ENCODE results near the gene FBXW8. TPM values are rescaled to one million over a fixed set of nuclear protein-coding genes. Genes with fewer than 3 reads are reported as not detected.
A peak's percentile ranks its signal among the peaks of the same experiment; 100 is the strongest.

The FBXW8 gene
- total RNA-seq, 1 donor from 2014 or later: 6.8 TPM

DNA sequence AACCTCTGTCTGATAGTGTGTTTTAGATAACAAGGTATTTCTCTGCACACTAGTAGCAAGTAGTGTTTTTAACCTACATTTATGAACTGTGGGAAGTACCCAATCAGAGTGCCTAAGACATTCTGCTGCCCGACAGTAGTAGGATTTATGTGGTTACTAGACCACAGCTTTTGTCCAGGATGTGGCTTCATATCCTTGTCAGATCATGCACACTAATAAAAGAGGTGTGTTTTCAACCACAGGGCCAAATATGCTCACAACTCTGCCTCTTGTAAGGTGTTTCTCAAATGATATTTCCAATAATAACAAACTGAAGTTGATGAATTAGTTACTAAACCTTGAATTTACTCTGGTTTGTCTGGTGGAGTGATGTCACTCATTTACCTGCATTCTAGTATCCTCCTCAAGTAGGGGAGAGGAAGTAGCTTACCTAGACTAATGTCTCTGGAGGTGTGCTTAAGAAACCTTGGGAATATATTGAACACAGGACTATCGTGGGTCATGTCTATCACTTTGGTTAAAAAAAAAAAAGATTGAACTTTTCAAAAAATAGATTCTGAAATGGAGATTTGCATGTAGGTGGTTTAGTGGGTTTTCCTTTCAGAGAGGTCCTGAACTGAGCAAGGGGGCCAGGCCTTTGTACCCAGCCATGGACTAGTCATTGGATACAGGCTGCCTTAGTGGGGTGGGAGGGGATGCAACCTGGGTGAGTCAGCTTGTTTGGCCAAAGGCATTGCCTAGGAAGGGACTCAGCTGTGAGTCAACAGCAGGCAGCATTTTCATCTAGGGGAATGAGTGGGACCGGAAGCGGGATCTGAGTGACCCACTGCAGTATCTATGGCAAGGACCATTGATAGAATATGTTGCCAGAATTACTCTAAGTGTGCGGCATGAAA, 14.1 kb downstream of the FBXW8 start:
- peak; percentile 18 to 72 for DNase-seq (ENCODE audit: low read depth in 2 of 2)

DNA sequence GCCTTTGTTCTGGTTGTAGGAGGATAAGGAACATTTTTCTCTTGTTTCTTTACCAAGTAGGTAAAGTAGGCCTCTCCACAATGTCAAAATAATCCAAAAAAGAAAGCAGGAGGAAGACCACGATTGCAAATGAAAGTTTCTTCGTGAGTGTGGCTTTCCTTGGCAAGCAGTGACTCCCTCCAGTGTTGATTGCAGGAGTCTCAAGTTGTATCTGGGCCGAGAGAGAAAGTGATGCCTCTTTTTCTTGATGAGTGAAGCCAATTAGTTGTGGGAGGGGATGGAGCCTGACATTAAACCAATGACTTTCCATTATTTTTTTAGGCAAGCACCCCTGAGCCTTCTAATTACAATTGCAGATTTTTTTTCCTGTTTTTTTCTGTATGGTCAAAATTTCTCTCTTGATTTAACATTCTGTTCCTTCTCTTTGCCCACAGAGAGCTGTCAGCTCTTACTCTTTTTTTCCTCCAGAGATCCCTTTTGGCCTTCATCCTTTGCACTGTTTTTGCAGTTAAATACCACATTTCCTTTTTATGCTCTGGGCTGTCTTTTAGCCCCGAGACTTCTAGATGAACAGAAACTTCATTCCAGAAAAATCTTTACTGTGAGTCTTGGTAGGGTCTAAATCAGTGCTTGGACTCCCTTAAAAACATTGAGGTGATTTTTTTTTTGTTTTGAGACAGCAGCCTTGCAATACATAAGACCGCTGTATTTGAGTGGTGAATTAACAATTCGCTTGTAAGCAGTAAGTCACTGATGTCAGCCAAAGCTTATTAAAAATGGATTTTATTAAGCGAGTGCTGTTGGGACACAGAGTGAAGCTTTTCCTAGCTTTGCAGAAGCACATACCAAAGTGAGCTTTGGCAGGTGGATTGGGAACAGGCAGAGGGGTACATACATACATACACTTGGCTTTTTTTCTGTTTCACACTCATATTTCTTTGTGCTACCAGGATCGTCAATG, 15.8 kb downstream of the FBXW8 start:
- DNase-seq (ENCODE audit: low read depth in 2 of 2): no peak

DNA sequence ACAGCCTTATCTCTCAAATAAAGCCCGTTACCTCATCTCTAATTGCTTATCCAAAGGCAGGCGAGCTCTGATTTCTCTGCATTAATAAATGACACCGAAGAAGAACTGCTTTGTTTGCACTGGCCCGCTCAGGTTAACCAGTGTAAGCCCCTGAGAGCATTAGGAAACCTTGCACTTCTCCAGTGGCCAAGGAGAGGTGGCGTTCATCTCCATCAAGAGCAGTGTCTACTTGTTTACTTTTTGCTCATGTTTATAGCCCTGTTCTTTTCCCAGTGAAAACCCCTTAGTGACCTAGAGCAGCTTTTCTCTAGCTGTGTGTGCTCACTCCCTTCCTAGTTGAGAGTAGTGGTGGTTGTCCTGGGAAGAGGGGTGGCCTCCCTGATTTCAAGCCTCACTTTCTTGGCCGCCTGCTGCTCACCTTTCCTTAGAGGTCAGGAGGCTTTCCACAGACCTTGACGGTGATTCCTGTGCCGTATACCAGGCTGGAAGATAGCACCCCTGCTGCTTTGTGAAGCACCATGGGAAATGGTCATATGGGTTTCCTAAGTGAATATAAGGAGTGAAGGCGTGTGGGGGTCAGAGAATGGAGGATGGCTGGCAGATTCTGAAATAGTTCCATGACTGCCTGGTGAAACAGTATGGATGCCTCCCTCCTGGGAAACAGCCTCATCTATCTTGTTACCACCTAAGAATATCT, 16.6 kb downstream of the FBXW8 start:
- no peak for DNase-seq (ENCODE audit: low read depth in 2 of 2)

GRCh38 chr12:116928504-116928903, 17.8 kb downstream of the FBXW8 start:
- DNase-seq (ENCODE audit: low read depth in 2 of 2): no peak

DNA sequence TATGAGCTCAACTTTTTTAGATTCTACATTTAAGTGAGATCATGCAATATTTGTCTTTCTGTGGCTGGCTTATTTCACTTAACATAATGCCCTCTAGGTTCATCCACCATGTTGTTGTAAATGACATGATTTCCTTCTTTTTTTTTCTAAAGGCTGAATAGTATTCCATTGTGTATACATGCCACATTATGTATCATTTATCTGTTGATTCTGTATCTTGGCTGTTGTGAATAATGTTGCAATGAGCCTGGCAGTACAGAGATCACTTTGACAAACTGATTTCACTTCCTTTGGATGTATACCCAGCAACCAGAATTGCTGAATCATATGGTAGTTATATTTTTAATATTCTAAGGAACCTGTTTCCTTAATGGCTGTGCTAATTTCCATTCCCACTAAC, 19.1 kb downstream of the FBXW8 start:
- no peak for DNase-seq (ENCODE audit: low read depth in 2 of 2)

- DNase-seq (ENCODE audit: low read depth in 2 of 2): no peak
Observed at GRCh38 chr12:116931665-116932064, 20.9 kb downstream of the FBXW8 start.

GRCh38 chr12:116933091-116933490, 22.3 kb downstream of the FBXW8 start:
- no peak for DNase-seq (ENCODE audit: low read depth in 2 of 2)

DNA sequence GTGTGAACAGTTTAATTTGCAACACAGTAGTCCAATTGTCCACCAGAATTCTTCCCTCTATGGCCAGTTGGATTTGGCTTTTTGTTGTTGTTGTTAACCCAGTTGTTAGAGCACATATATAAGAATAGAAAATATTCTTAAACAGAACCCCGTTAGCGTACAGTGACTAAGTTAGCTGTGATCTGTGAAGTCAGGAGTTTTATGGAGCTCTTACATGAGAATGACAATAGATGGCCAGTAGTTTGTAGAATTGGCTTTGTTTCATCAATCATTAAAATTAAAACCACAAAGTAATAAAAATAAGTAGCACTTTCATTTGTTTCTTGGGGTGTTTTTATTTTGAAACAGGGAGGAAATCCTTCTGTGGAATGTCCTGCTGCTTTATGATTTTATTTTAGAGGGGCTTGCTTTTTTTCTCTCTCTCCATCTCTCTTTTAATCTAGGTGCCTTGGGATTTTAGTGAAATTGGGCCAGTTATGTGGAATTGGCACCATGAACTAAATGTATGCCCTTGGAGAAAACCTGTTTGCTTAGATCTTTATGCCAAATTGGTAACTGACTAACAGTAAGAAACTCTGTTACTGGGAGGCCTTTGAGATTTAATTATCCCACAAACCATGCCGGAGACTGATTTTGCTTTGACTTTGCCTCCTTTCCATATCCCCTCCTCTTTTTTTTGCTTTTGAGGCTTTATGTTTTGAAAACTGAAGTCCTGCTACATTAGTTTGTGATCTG, 22.9 kb downstream of the FBXW8 start:
- no peak for DNase-seq (ENCODE audit: low read depth in 2 of 2)

- peak in 1 of 2 donors; percentile 32 for DNase-seq (ENCODE audit: low read depth in 2 of 2)
Observed at GRCh38 chr12:116934908-116935705, 24.4 kb downstream of the FBXW8 start.

DNA sequence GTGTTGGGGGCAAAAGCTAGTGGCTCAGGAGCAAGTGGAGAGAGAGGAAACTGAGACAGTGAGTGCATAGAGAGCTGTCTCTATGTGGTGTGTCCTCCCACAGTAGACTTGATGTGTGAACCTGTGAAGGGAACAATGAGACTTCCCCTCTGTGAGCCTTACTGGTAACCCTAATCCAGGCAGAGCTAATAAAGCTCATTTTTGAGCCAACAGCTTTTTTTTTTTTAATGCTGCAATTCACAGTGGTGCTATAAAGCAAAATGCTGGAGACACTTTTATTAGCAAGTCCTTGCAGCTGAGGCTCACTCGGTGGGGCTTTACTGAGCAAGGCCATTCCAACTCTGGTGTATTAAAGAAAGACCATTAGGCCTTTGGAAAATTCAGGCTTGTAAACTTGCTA, 26.9 kb downstream of the FBXW8 start:
- no peak for DNase-seq (ENCODE audit: low read depth in 2 of 2)

DNA sequence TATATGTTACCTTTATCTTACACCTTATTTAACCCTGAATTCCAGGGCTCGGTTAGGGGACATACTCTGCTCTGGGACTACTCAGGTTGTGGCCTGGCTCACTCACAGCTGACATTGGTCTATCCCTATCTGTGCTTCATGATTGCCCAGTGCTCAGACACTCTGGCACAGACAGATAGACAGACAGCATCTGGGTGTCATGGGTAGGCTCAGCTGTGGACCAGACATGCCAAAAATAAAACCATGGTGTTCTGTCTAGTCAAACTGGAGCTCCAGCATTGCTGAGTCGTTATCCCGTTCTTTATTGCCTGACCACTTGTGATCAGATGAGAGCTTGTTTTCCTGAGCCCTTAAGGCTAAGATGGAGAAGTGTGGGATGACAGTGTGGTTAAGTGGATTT, 29.0 kb downstream of the FBXW8 start:
- no peak for DNase-seq (ENCODE audit: low read depth in 2 of 2)

DNA sequence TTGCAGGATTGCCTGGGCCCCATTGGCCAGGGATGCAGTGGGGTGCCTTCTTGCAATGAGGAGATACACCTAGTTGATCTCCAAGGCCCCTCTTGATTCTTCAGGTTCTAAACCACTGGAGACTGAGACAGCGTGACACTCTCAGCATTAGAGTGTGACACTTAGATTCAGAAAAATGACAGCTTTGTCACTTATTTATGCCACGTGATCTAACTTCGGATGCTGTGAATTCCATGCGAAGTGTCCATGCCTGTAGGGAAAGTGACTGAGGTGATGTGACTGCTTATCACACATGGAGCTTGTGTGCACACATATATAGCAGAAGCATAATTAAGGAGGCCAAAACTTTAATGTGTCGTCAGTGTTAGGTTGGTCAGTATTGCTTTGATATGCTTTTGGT, 30.4 kb downstream of the FBXW8 start:
- DNase-seq (ENCODE audit: low read depth in 2 of 2): no peak

DNA sequence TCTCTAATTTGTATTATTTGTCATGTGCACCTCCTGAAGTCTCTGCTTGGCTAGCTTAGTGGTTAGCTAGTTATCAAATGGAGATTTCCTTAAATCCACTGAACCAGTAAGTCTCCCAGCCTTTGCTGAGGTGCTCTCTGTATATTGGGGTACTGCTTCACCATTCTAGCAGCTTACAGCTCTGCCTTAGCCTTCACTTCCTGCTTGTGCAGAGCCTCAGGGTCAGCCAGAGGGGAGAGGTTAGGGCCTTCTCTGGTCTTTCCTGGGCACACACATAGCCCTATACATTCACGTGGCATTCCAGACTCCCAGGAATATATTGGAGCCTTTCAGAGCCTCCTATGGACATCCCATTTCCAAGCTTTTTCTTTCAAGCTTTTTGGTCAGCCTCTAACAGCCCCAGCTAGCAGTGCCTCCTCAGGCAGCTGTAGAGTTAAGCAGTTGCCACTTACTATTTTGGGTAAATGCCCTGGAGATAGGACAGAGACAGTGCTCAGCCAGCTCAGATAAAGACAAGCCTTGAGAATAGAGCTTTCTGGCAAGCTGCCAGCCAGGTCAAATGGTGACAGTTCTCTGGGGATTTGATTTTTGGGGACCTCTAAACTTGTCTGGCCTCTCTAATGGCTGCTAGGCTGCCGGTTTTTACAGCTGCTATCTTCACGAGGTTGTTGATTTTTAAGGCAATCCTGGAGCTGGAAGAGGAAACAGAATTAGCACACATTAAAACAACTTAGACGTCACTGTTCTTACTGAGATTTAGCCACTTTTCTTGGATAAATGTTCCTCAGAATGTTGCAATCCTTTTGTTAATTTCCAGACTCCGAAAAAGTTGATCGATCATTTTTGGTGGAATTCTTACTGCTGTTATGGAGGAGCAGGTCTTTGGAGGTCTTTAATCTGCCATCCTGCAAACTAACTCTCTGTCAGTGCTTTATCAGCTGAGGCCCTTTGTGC, 32.9 kb downstream of the FBXW8 start:
- DNase-seq (ENCODE audit: low read depth in 2 of 2): no peak

DNA sequence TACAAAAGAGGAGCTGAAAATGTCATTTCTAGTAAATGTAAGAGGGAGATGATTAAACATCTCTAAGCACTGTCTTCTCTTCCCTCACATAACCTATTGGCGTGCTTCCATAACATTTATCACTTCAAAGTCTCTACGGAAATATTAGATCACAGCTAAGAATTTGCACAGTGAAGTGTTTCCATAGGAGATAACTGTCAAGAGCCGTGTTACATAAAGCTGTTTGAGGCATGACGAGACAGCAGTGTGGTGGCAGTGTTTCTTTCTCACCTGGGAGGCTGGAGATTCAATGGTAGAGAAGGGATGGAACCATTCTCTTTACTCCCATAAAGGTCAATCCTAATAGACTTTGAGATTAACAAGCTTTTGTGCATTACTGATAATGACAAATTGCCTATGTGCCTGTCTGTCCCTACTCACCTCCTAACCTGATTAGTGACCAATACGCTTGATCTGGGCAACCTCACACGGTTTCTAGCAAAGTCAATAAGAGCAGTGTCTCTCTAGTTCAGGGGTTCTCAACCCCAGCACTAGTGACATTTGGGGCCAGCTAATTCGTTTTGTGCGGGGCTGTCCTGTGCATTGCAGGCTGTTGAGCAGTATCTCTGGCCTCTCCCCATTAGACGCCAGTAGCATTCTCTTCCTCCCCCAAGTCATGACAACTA, 35.3 kb downstream of the FBXW8 start:
- no peak for DNase-seq (ENCODE audit: low read depth in 2 of 2)

DNA sequence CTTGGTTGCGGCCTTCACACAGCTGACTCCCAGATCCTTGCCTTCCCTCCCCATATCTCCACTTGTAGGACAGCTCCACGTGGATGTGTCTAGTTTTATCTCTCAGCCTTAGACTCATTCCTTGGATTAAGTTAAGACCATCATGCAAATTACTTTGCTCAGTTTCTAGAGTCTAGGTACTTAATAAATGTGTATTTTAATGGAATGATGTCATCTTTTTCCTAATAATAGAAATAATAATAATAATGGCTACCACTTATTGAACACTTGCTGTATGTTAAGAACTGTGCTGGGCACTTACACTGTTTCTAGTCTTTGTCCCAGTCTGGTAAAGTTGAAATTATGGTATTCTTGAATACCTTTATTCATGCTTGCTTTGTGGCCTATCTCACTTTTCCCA, 37.5 kb downstream of the FBXW8 start:
- DNase-seq (ENCODE audit: low read depth in 2 of 2): no peak

- no peak for DNase-seq (ENCODE audit: low read depth in 2 of 2)
Observed at GRCh38 chr12:116950628-116951325, 40.0 kb downstream of the FBXW8 start.

GRCh38 chr12:116954710-116955381, 44.1 kb downstream of the FBXW8 start:
- peak; percentile 3 to 46 for DNase-seq (ENCODE audit: low read depth in 2 of 2)
